Ishikawa (cell line): ENCODE data around the gene RPRML.

Experiments
- CEBPB ChIP-seq: IDR thresholded peaks from 2 replicates; pipeline ENCODE4 v1.6.1; 2012
- EGR1 ChIP-seq: IDR thresholded peaks from 2 replicates; pipeline ENCODE4 v1.6.1; 2012
- EP300 ChIP-seq: IDR thresholded peaks from 2 replicates; pipeline ENCODE4 v1.6.1; 2012; ENCODE audit warnings: borderline replicate concordance
- MAX ChIP-seq: IDR thresholded peaks from 2 replicates; pipeline ENCODE4 v1.6.1; 2012
- NFIC ChIP-seq: IDR thresholded peaks from 2 replicates; pipeline ENCODE4 v1.6.1; 2012
- RAD21 ChIP-seq: IDR thresholded peaks from 2 replicates; pipeline ENCODE4 v1.6.1; 2012; ENCODE audit warnings: low read depth
- REST ChIP-seq: IDR thresholded peaks from 2 replicates; pipeline ENCODE4 v1.6.1; 2012; ENCODE audit warnings: low read depth, mild to moderate bottlenecking
- TAF1 ChIP-seq: IDR thresholded peaks from 2 replicates; pipeline ENCODE4 v1.6.1; 2012; ENCODE audit warnings: low read depth, mild to moderate bottlenecking
- TCF12 ChIP-seq: IDR thresholded peaks from 2 replicates; pipeline ENCODE4 v1.6.1; 2012; ENCODE audit warnings: low read depth
- TEAD4 ChIP-seq: IDR thresholded peaks from 2 replicates; pipeline ENCODE4 v1.6.1; 2012
- YY1 ChIP-seq: IDR thresholded peaks from 2 replicates; pipeline ENCODE4 v1.6.1; 2012; ENCODE audit warnings: low read depth
- ZBTB7A ChIP-seq: IDR thresholded peaks from 2 replicates; pipeline ENCODE4 v1.6.1; 2012; ENCODE audit warnings: low read depth

Gene RPRML

GRCh38 chr17:46928467-46929261 is 50.4 kb downstream of the RPRML start:
- TF ChIP-seq EP300 = no peak
- no peak for TF ChIP-seq EGR1
- TF ChIP-seq TAF1 = no peak
- TF ChIP-seq TCF12 = no peak
- no peak for TF ChIP-seq TEAD4
- no peak for TF ChIP-seq NFIC
- TF ChIP-seq MAX = no peak
- TF ChIP-seq YY1 = no peak
- TF ChIP-seq REST = no peak
- TF ChIP-seq ZBTB7A = no peak
- TF ChIP-seq CEBPB = no peak
- TF ChIP-seq RAD21 = no peak
